H9 (cell line): ENCODE data around the gene GPR161. TPM values are rescaled to one million over a fixed set of nuclear protein-coding genes. Genes with fewer than 3 reads are reported as not detected.

Experiments
- DNase-seq: peaks from one replicate; pipeline ENCODE4 v3.0.0-alpha.2; 2017
- H2AFZ ChIP-seq: one replicate; pipeline ENCODE4 v1.6.1; 2013; ENCODE audit warnings: mild to moderate bottlenecking, low read length, control low read depth, moderate library complexity
- H2AK5ac ChIP-seq: 2 replicates; pipeline ENCODE4 v1.6.1; 2013; ENCODE audit warnings: low read length, control low read depth, mixed read lengths; ENCODE audit not compliant: insufficient read length
- H2BK120ac ChIP-seq: one replicate; pipeline ENCODE4 v1.6.1; 2013; ENCODE audit warnings: low read depth, mild to moderate bottlenecking, low read length, control low read depth, inconsistent platforms; ENCODE audit not compliant: poor library complexity, severe bottlenecking
- H2BK12ac ChIP-seq: 2 replicates; pipeline ENCODE4 v1.6.1; 2013; ENCODE audit warnings: low read length, control low read depth, mixed read lengths, low read depth; ENCODE audit not compliant: insufficient read length
- H2BK15ac ChIP-seq: 2 replicates; pipeline ENCODE4 v1.6.1; 2013; ENCODE audit warnings: low read depth, low read length, control low read depth
- H2BK20ac ChIP-seq: one replicate; pipeline ENCODE4 v1.6.1; 2013; ENCODE audit warnings: low read depth, mild to moderate bottlenecking, low read length, control low read depth, inconsistent platforms; ENCODE audit not compliant: poor library complexity, severe bottlenecking
- H2BK5ac ChIP-seq: 2 replicates; pipeline ENCODE4 v1.6.1; 2013; ENCODE audit warnings: low read length, control low read depth, mixed read lengths; ENCODE audit not compliant: insufficient read length
- H3K14ac ChIP-seq: 2 replicates; pipeline ENCODE4 v1.6.1; 2013; ENCODE audit warnings: low read length, control low read depth; ENCODE audit not compliant: insufficient read depth
- H3K18ac ChIP-seq: 2 replicates; pipeline ENCODE4 v1.6.1; 2013; ENCODE audit warnings: low read depth, mild to moderate bottlenecking, mixed read lengths, low read length, control low read depth; ENCODE audit not compliant: insufficient read length
- H3K23ac ChIP-seq: 2 replicates; pipeline ENCODE4 v1.6.1; 2013; ENCODE audit warnings: low read length, control low read depth, mixed read lengths, low read depth; ENCODE audit not compliant: insufficient read length
- H3K23me2 ChIP-seq: 2 replicates; pipeline ENCODE4 v1.6.1; 2013; ENCODE audit warnings: low read depth, mild to moderate bottlenecking, mixed read lengths, low read length, control low read depth; ENCODE audit not compliant: insufficient read length, poor library complexity, severe bottlenecking
- H3K27ac ChIP-seq: 2 replicates; pipeline ENCODE4 v1.5.1; 2013; ENCODE audit warnings: low read length, control low read depth, mixed read lengths, low read depth; ENCODE audit not compliant: insufficient read length
- H3K27me3 ChIP-seq: 2 replicates; pipeline ENCODE4 v1.6.1; 2013; ENCODE audit warnings: low read length, control low read depth, inconsistent platforms; ENCODE audit not compliant: insufficient read depth
- H3K4ac ChIP-seq: 2 replicates; pipeline ENCODE4 v1.6.1; 2013; ENCODE audit warnings: low read depth, mild to moderate bottlenecking, control low read depth, inconsistent platforms, low read length, moderate library complexity
- H3K4me1 ChIP-seq: 2 replicates; pipeline ENCODE4 v1.6.1; 2013; ENCODE audit warnings: low read length, control low read depth, inconsistent platforms; ENCODE audit not compliant: insufficient read depth
- H3K4me2 ChIP-seq: 2 replicates; pipeline ENCODE4 v1.6.1; 2013; ENCODE audit warnings: low read length, control low read depth, mixed read lengths; ENCODE audit not compliant: insufficient read length, insufficient read depth
- H3K56ac ChIP-seq: 2 replicates; pipeline ENCODE4 v1.6.1; 2013; ENCODE audit warnings: low read depth, mild to moderate bottlenecking, mixed read lengths, low read length, control low read depth; ENCODE audit not compliant: insufficient read length
- H3K79me1 ChIP-seq: 2 replicates; pipeline ENCODE4 v1.6.1; 2013; ENCODE audit warnings: low read depth, mild to moderate bottlenecking, moderate library complexity, low read length, control low read depth, inconsistent platforms; ENCODE audit not compliant: insufficient read depth, poor library complexity, severe bottlenecking
- H3K79me2 ChIP-seq: 2 replicates; pipeline ENCODE4 v1.6.1; 2013; ENCODE audit warnings: low read length, control low read depth, inconsistent platforms; ENCODE audit not compliant: insufficient read depth
- H3K9ac ChIP-seq: 2 replicates; pipeline ENCODE4 v1.6.1; 2013; ENCODE audit warnings: low read length, control low read depth, mixed read lengths; ENCODE audit not compliant: insufficient read length; ENCODE audit errors: extremely low read depth
- H3K9me3 ChIP-seq: one replicate; pipeline ENCODE4 v1.6.1; 2013; ENCODE audit warnings: low read depth, low read length, inconsistent platforms; ENCODE audit not compliant: control insufficient read depth
- H3T11ph ChIP-seq: one replicate; pipeline ENCODE4 v1.6.1; 2013; ENCODE audit warnings: mild to moderate bottlenecking, low read length, control low read depth, inconsistent platforms
- H4K20me1 ChIP-seq: one replicate; pipeline ENCODE4 v1.6.1; 2013; ENCODE audit not compliant: control insufficient read depth, insufficient read length, insufficient read depth
- H4K5ac ChIP-seq: 2 replicates; pipeline ENCODE4 v1.6.1; 2013; ENCODE audit warnings: low read depth, mild to moderate bottlenecking, mixed read lengths, low read length, control low read depth; ENCODE audit not compliant: insufficient read length
- H4K8ac ChIP-seq: replicated peaks from 2 replicates; pipeline ENCODE4 v1.6.1; 2013; ENCODE audit warnings: low read length, control low read depth, mixed read lengths, low read depth; ENCODE audit not compliant: insufficient read length
- H4K91ac ChIP-seq: 2 replicates; pipeline ENCODE4 v1.6.1; 2013; ENCODE audit warnings: low read depth, mild to moderate bottlenecking, moderate library complexity, mixed read lengths, low read length, control low read depth; ENCODE audit not compliant: insufficient read length
- H3K27ac Mint-ChIP-seq, 3 experiments: 2 replicates in 2 of 3; 3 replicates in 1 of 3; pipeline ENCODE4 v1.8.0; 2020 to 2021; ENCODE audit warnings: mixed read lengths in 3 of 3, mild to moderate bottlenecking in 1 of 3, moderate library complexity in 1 of 3
- H3K27me3 Mint-ChIP-seq: 2 replicates; pipeline ENCODE4 v1.8.0; 2021; ENCODE audit warnings: low read depth, mild to moderate bottlenecking, moderate library complexity, mixed read lengths
- H3K36me3 Mint-ChIP-seq, 3 experiments: 2 replicates in 2 of 3; 3 replicates in 1 of 3; pipeline ENCODE4 v1.8.0; 2020 to 2021; ENCODE audit warnings: low read depth in 3 of 3, mixed read lengths in 3 of 3; ENCODE audit not compliant: insufficient read depth in 1 of 3
- H3K4me1 Mint-ChIP-seq, 2 experiments: 2 replicates each; pipeline ENCODE4 v1.8.0; 2020; ENCODE audit warnings: mixed read lengths in 2 of 2
- H3K4me3 Mint-ChIP-seq, 2 experiments: 2 replicates in 1 of 2; 3 replicates in 1 of 2; pipeline ENCODE4 v1.8.0; 2020 to 2021; ENCODE audit warnings: mild to moderate bottlenecking in 2 of 2, mixed read lengths in 2 of 2, moderate library complexity in 1 of 2
- H3K9me3 Mint-ChIP-seq, 2 experiments: 2 replicates in 1 of 2; 3 replicates in 1 of 2; pipeline ENCODE4 v1.8.0; 2020; ENCODE audit warnings: mild to moderate bottlenecking in 2 of 2, mixed read lengths in 2 of 2, moderate library complexity in 1 of 2
- WGBS: extraction: QIAGEN DNeasy Blood & Tissue Kit; methylation state at CpG from one replicate; pipeline ENCODE4 v1.1.7; 2013; ENCODE audit warnings: missing lambda C conversion rate, low lambda C conversion rate, mixed read lengths; ENCODE audit not compliant: insufficient read length; ENCODE audit errors: extremely low coverage; 5-methylcytosine and 5-hydroxymethylcytosine counted together
- total RNA-seq: library from RNA; stranded (reverse); gene quantifications from 2 replicates; pipeline ENCODE4 v1.2.1, GENCODE V29; 2021
- TF ChIP-seq, protein P1 (sequence below): fragments of 200-600 bp; sonication (generic); conservative IDR thresholded peaks from 3 replicates; pipeline ENCODE4 v1.8.0; 2021; ENCODE audit warnings: antibody characterized with exemption, mild to moderate bottlenecking

Gene GPR161
- total RNA-seq, 1 experiment from 2014 or later, result 10.6 TPM

DNA sequence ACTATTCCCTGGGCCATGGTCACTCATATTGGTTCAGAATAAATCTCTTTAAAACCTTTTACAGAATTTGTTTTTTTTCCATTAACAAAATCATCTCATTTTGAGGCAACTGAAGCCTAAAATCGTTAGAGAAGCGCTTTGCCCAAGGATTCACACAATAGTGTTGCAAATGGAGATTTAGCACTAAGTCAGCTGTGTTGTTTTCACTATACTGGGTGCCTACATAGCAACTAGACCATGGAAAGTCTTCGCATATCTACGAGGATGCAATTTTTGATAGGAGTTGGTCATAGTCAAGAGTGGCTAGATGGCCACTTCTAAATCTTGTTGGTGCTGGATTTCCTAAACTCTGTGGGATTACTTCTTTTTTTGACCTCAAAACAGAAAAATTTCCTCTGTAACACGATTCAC lies 41.5 kb upstream of the GPR161 start:
- Histone ChIP-seq H2BK5ac (no peak overlapping the region), H3T11ph (no peak overlapping the region), H2BK120ac (no peak overlapping the region), H3K23me2 (peaks cover 6% of the 10 kb centered on the region), H4K8ac (no peak overlapping the region), H2AK5ac (no peak overlapping the region), H3K23ac (no peak overlapping the region), H3K56ac (no peak overlapping the region), H3K79me2 (no peaks in the 10 kb centered on the region), H4K5ac (peak overlapping the region; percentile 2), H4K91ac (no peak overlapping the region), H3K18ac (no peak overlapping the region), H4K20me1 (no peaks in the 10 kb centered on the region), H3K14ac (no peak overlapping the region), H3K4me2 (peak overlapping the region; percentile 80), H2BK20ac (no peak overlapping the region), H2BK15ac (no peak overlapping the region), H3K4me1 (0 out of 2 replicates have a peak, but pooled peaks cover 2% of the 10 kb centered on the region), H2BK12ac (no peak overlapping the region), H3K9me3 (no peaks in the 10 kb centered on the region), H3K27ac (peak overlapping the region; percentile 14), H3K27me3 (no peaks in the 10 kb centered on the region), H3K79me1 (no peaks in the 10 kb centered on the region), H3K9ac (no peak overlapping the region), H3K4ac (no peak overlapping the region), H2AFZ (peak overlapping the region; percentile 0)
- H3K27ac Mint-ChIP-seq, result no peak overlapping the region
- H3K4me3 Mint-ChIP-seq, result no peak overlapping the region
- TF ChIP-seq, protein P1, sequence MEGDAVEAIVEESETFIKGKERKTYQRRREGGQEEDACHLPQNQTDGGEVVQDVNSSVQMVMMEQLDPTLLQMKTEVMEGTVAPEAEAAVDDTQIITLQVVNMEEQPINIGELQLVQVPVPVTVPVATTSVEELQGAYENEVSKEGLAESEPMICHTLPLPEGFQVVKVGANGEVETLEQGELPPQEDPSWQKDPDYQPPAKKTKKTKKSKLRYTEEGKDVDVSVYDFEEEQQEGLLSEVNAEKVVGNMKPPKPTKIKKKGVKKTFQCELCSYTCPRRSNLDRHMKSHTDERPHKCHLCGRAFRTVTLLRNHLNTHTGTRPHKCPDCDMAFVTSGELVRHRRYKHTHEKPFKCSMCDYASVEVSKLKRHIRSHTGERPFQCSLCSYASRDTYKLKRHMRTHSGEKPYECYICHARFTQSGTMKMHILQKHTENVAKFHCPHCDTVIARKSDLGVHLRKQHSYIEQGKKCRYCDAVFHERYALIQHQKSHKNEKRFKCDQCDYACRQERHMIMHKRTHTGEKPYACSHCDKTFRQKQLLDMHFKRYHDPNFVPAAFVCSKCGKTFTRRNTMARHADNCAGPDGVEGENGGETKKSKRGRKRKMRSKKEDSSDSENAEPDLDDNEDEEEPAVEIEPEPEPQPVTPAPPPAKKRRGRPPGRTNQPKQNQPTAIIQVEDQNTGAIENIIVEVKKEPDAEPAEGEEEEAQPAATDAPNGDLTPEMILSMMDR, result no peak
- no peaks in the 10 kb centered on the region; a peak in 1 of 4 replicates for H3K4me1 Mint-ChIP-seq
- H3K9me3 Mint-ChIP-seq, result peaks cover 0 to 3% of the 10 kb centered on the region in 2 experiments; a peak in 1 of 5 replicates
- no peaks in the 10 kb centered on the region for H3K36me3 Mint-ChIP-seq
- H3K27me3 Mint-ChIP-seq, result no peaks in the 10 kb centered on the region; the same call in 1 of the 2 replicates
- no peak for DNase-seq
- WGBS, result no CpG with 5 or more reads among the region's 5 CpGs
